Ovary (tissue), 9 donors: ENCODE results near the gene PPM1M. TPM values are rescaled to one million over a fixed set of nuclear protein-coding genes. Genes with fewer than 3 reads are reported as not detected.

Experiments used
- DNase-seq, 5 donors: peaks; one replicate each; pipeline ENCODE4 v3.0.0-alpha.2; 2019 to 2020
- H3K27ac ChIP-seq, 2 donors: fragments of 200-600 bp; one replicate each; pipeline versions ENCODE4 v1.5.1 to v1.8.0; 2019 to 2022
- H3K27me3 ChIP-seq: fragments of 200-600 bp; one replicate; pipeline ENCODE4 v1.8.0; 2022
- H3K36me3 ChIP-seq: fragments of 200-600 bp; sonication (generic); one replicate; pipeline ENCODE4 v1.5.1; 2019
- H3K4me1 ChIP-seq: one replicate; pipeline ENCODE4 v1.8.1; 2013; ENCODE audit warnings: mild to moderate bottlenecking, moderate library complexity; ENCODE audit not compliant: insufficient read depth
- H3K4me3 ChIP-seq: fragments of 200-600 bp; sonication (generic); one replicate; pipeline ENCODE4 v1.5.1; 2017
- H3K9me3 ChIP-seq, 2 donors: fragments of 200-600 bp in 1 of 2; sonication (generic) in 1 of 2; one replicate each; pipeline versions ENCODE4 v1.5.1 to v1.8.1; 2013 to 2019; ENCODE audit warnings: mild to moderate bottlenecking in 1 of 2, moderate library complexity in 1 of 2
- EP300 ChIP-seq: sonication (generic); formaldehyde crosslinking; IDR thresholded peaks from one replicate; pipeline ENCODE4 v1.6.1; 2017; ENCODE audit warnings: antibody characterized with exemption
- POLR2A ChIP-seq: fragments of 450-650 bp; IDR thresholded peaks from one replicate; pipeline ENCODE4 v1.6.1; 2017; ENCODE audit warnings: antibody characterized with exemption, mild to moderate bottlenecking, moderate library complexity
- WGBS, 3 donors: extraction: QIAGEN DNeasy Blood & Tissue Kit in 1 of 3; methylation state at CpG; one replicate each; pipeline versions ENCODE4 v1.1.5 to v1.1.7; 2013 to 2017; 5-methylcytosine and 5-hydroxymethylcytosine counted together
- intact Hi-C, 4 donors: fragments of 100-400 bp; cut with DNase I; formaldehyde crosslinking; loops; one replicate each; pipeline versions ENCODE4 v1.11.0 to v1.15.1; 2022 to 2023
- polyA plus RNA-seq, 2 donors: library from polyadenylated mRNA; stranded (reverse); fragments of 200-250 nt in 1 of 2; fragments of 350-450 nt in 1 of 2; fragmentation: Illumina TruSeq in 1 of 2; extraction: RNeasy Lipid Tissue Mini Kit (QIAGEN cat#74804) in 1 of 2; gene quantifications; one replicate each; pipeline ENCODE4 v1.2.3, GENCODE V29; 2013 to 2014
- total RNA-seq, 7 donors: library from RNA; depleted of rRNA in 2 of 7; stranded (reverse); fragments of >200 nt in 2 of 7; fragmentation: NEBNext Ultra II Directional in 3 of 7; extraction: Animal tissue kit (Norgen Biotek cat#: 25700) in 3 of 7; gene quantifications; one replicate each; pipeline versions ENCODE4 v1.1.0 to v1.2.4, GENCODE V29; 2016 to 2023
- TF ChIP-seq, protein P1 (sequence below), 3 donors: fragments of 450-650 bp in 2 of 3; fragments of 200-600 bp in 1 of 3; IDR thresholded peaks; one replicate each; pipeline versions ENCODE4 v1.5.1 to v1.8.0; 2016 to 2022; ENCODE audit warnings: antibody characterized with exemption in 3 of 3, mild to moderate bottlenecking in 1 of 3
- donor health status: DM: no; HTN: no; CAD: no; lungs with moderate emphysema.
- donor health status: DM: no; HTN: no; CAD: no.
- donor health status: Bipolar disorder and iron deficiency.
- donor health status: DM: yes; HTN: yes; CAD: no.
- donor health status: DM: no; HTN: no; CAD: no.
- donor health status: DM: yes; HTN: yes; CAD: no.

The PPM1M gene
- total and polyA plus RNA-seq, 9 donors: 15.4 to 48.4 (median 25.7) TPM

DNA sequence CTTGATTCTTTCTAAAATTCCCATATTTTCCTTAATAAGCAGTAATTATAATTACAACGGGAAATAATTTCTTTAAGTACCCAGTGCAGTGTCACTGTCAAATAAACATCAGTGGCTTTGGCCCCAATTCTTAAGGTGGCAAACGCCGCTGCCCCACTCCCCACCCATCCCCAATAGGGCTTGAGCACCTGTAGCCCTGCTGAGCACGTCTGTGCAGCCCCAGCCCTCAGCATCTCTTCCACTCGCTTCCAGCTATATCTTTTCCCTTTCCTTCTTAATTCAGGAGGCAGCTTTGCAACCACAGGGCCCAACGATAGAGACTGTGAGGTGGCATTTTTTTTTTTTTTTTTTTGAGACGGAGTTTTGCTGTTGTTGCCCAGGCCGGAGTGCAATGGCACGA lies 9.0 kb downstream of the PPM1M start:
- WGBS, 3 donors: 76 to 80% (median 77%) methylated on average over 9 of the region's 9 CpGs
- Histone ChIP-seq H3K9me3 (no peaks in the 10 kb centered on the region), H3K27ac (no peak overlapping the region), H3K4me1 (no peaks in the 10 kb centered on the region), H3K27me3 (no peaks in the 10 kb centered on the region), H3K36me3 (no peaks in the 10 kb centered on the region), H3K4me3 (no peak overlapping the region)
- TF ChIP-seq EP300 (no peak), POLR2A (no peak)
- TF ChIP-seq, protein P1, sequence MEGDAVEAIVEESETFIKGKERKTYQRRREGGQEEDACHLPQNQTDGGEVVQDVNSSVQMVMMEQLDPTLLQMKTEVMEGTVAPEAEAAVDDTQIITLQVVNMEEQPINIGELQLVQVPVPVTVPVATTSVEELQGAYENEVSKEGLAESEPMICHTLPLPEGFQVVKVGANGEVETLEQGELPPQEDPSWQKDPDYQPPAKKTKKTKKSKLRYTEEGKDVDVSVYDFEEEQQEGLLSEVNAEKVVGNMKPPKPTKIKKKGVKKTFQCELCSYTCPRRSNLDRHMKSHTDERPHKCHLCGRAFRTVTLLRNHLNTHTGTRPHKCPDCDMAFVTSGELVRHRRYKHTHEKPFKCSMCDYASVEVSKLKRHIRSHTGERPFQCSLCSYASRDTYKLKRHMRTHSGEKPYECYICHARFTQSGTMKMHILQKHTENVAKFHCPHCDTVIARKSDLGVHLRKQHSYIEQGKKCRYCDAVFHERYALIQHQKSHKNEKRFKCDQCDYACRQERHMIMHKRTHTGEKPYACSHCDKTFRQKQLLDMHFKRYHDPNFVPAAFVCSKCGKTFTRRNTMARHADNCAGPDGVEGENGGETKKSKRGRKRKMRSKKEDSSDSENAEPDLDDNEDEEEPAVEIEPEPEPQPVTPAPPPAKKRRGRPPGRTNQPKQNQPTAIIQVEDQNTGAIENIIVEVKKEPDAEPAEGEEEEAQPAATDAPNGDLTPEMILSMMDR (IDR thresholded peaks at IDR 0.05): no peak
- no peak for DNase-seq
- intact Hi-C loops: no loop called here

DNA sequence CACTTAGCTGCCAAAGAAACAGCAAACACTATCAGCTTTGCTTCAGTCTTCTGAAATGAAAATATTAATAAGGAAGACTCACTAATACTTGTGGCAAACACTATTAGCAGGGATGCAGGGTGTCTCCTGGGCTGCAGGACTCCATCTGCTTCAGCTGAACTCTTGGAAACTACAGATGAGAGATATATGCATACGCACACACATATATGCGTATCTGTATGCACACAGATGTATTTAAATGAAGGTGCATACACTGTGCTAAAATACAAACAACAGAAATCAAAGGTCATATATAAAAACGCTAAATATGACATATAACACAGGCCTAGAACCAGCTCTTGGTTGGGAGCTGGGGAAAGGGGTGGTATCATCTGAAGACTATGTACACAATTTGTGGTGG lies 10.6 kb downstream of the PPM1M start:
- H3K27ac ChIP-seq: no peak overlapping the region

DNA sequence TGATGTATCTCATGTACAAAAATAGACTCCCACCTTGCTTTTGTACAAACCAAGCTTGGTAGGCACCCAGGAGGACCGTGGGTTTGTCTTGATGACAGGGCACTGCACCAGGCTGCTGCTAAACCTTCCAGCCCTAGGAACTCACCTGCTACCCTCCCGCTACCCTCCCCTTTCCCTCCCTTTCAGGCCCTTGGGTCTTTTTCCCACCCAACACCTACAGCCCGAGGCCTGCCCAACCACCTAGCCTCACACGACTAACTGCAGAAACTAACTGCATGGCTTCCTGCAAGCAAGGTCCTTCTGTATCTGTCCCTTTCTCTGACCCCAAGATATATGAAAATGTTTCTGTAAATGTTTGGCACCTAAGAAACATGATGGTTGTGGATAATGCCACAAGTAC lies 11.1 kb downstream of the PPM1M start:
- Histone ChIP-seq H3K4me3 (no peak overlapping the region), H3K9me3 (no peaks in the 10 kb centered on the region), H3K27ac (no peak overlapping the region), H3K36me3 (no peaks in the 10 kb centered on the region), H3K4me1 (no peaks in the 10 kb centered on the region), H3K27me3 (no peaks in the 10 kb centered on the region)
- WGBS, 3 donors: 75 to 82% (median 81%) methylated on average over 4 of the region's 4 CpGs
- intact Hi-C loops: no loop called here
- no peak for DNase-seq
- no peak for TF ChIP-seq EP300

More for the DNA sequence above, 10.6 kb downstream of the PPM1M start:
- 78 to 82% (median 79%) methylated on average over 3 of the region's 3 CpGs for WGBS, 3 donors
- Histone ChIP-seq H3K9me3 (no peaks in the 10 kb centered on the region), H3K4me1 (no peaks in the 10 kb centered on the region), H3K27me3 (no peaks in the 10 kb centered on the region), H3K4me3 (no peak overlapping the region), H3K36me3 (no peaks in the 10 kb centered on the region)
- TF ChIP-seq EP300 (no peak), POLR2A (no peak)
- TF ChIP-seq, protein P1 (IDR thresholded peaks at IDR 0.05): no peak
- no peak for DNase-seq
- intact Hi-C loops: no loop called here

DNA sequence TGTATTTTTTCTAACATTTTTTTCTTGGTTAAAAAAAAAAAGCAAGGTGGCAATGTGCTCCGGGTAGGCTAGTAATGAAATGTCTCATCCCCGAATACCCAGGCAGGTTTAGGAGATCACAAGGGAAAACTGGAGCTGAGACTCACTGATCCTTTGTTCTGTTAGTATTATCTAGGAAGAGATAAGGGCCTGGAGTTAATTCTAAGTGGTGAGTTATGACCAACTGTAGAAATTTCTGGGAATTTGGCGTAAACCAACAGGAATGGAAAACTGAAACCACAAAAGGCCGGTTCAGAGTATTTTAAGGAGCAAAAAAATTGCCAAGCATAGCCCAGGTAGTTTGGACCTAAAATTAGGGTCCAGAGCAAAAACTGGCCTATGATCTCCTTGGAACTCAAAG lies 12.4 kb downstream of the PPM1M start:
- Histone ChIP-seq H3K27ac (no peak overlapping the region), H3K4me1 (no peaks in the 10 kb centered on the region), H3K4me3 (no peak overlapping the region), H3K36me3 (no peaks in the 10 kb centered on the region), H3K27me3 (no peaks in the 10 kb centered on the region), H3K9me3 (no peaks in the 10 kb centered on the region)
- TF ChIP-seq, protein P1 (IDR thresholded peaks at IDR 0.05): no peak
- TF ChIP-seq EP300 (no peak), POLR2A (no peak)
- intact Hi-C loops: no loop called here
- WGBS, 3 donors: 66 to 78% (median 75%) methylated on average over 4 of the region's 4 CpGs
- DNase-seq: no peak

DNA sequence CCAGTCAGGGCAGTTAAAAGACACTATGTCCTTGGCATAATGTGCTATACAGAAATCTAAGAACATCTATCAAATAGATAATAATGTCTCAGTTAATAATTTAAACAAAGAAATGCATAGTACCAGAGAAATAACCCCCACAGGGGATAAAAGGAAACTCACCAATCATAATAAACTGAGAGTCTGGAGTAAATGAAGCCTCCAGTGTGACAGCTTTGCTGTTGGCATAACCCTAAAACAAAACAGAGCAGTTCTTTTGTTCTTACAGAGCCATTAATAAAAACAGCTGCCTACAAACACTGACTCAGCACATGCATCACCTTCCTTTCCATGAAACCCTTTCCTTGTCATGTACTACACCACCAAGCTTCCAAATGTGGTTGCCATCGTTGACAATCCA lies 13.5 kb downstream of the PPM1M start:
- Histone ChIP-seq H3K27me3 (no peaks in the 10 kb centered on the region), H3K9me3 (no peaks in the 10 kb centered on the region), H3K4me1 (no peaks in the 10 kb centered on the region), H3K4me3 (no peak overlapping the region), H3K36me3 (no peaks in the 10 kb centered on the region), H3K27ac (no peak overlapping the region)
- TF ChIP-seq EP300: no peak
- TF ChIP-seq, protein P1 (IDR thresholded peaks at IDR 0.05): no peak
- TF ChIP-seq POLR2A: no peak
- DNase-seq: no peak
- WGBS, 3 donors: 68 to 85% (median 70%) methylated on average over 1 of the region's 1 CpG
- intact Hi-C loops: no loop called here
